Measurements from ENCODE around the gene NDUFS7. TPM values are rescaled to one million over a fixed set of nuclear protein-coding genes. Genes with fewer than 3 reads are reported as not detected.
"Not testable (repeated sequence)": the region's sequence is repeated elsewhere in the genome, so short reads cannot be mapped to it uniquely, and the experiment has no call there.

The NDUFS7 gene
- total RNA-seq, 1 donor from 2014 or later = 443 TPM

GRCh38 chr19:1408300-1409203 is 24.8 kb downstream of the NDUFS7 start:
- no peak for ATAC-seq
- intact Hi-C loops (cut with DNase I) = loop anchor here (5.0 kb wide), 1 partner anchor 131 kb away; the partner anchor contains the start of gene FAM174C
- DNase-seq (ENCODE audit: missing footprints) = peak; percentile 83

GRCh38 chr19:1409204-1410005 is 25.7 kb downstream of the NDUFS7 start:
- DNase-seq (ENCODE audit: missing footprints) = no peak
- intact Hi-C loops (cut with DNase I) = loop anchor here (5.0 kb wide), 2 partner anchors 38 to 132 kb away; partner anchors contain the start of gene FAM174C

GRCh38 chr19:1410136-1410786 is 26.6 kb downstream of the NDUFS7 start:
- ATAC-seq (no peak), DNase-seq (ENCODE audit: missing footprints) (no peak)
- intact Hi-C loops (cut with DNase I) = loop anchor here (5.0 kb wide), 1 partner anchor 37 kb away; no protein-coding TSS in a partner anchor

More at GRCh38 chr19:1409204-1410005, 25.7 kb downstream of the NDUFS7 start:
- no peak for ATAC-seq

- DNase-seq (ENCODE audit: missing footprints) (no peak), ATAC-seq (no peak)
- intact Hi-C loops (cut with DNase I) = loop anchor here (5.0 kb wide), 1 partner anchor 37 kb away; no protein-coding TSS in a partner anchor
Observed at GRCh38 chr19:1410789-1411188, 27.1 kb downstream of the NDUFS7 start.

GRCh38 chr19:1411255-1412191 is 27.8 kb downstream of the NDUFS7 start:
- DNase-seq (ENCODE audit: missing footprints) = no peak
- peak; percentile 43 for ATAC-seq
- intact Hi-C loops (cut with DNase I) = loop anchor here (5.0 kb wide), 1 partner anchor 36 kb away; no protein-coding TSS in a partner anchor

GRCh38 chr19:1412323-1412923 is 28.7 kb downstream of the NDUFS7 start:
- intact Hi-C loops (cut with DNase I) = loop anchor here (5.0 kb wide), 1 partner anchor 35 kb away; no protein-coding TSS in a partner anchor
- ATAC-seq = no peak
- no peak for DNase-seq (ENCODE audit: missing footprints)

GRCh38 chr19:1412995-1413800 is 29.5 kb downstream of the NDUFS7 start:
- intact Hi-C loops (cut with DNase I) = loop anchor here (5.0 kb wide), 1 partner anchor 34 kb away; no protein-coding TSS in a partner anchor
- ATAC-seq (no peak), DNase-seq (ENCODE audit: missing footprints) (no peak)

- no peak for DNase-seq (ENCODE audit: missing footprints)
- no peak for ATAC-seq
- intact Hi-C loops (cut with DNase I) = no loop called here
Observed at GRCh38 chr19:1416014-1416841, 32.5 kb downstream of the NDUFS7 start.

GRCh38 chr19:1417145-1417544 is 33.4 kb downstream of the NDUFS7 start:
- no peak for DNase-seq (ENCODE audit: missing footprints)
- intact Hi-C loops (cut with DNase I) = no loop called here
- no peak for ATAC-seq

GRCh38 chr19:1417681-1418495 is 34.2 kb downstream of the NDUFS7 start:
- ATAC-seq (no peak), DNase-seq (ENCODE audit: missing footprints) (no peak)
- intact Hi-C loops (cut with DNase I) = no loop called here

GRCh38 chr19:1418496-1418775 is 34.7 kb downstream of the NDUFS7 start:
- DNase-seq (ENCODE audit: missing footprints) (no peak), ATAC-seq (no peak)
- intact Hi-C loops (cut with DNase I) = no loop called here

GRCh38 chr19:1418951-1419738 is 35.4 kb downstream of the NDUFS7 start:
- intact Hi-C loops (cut with DNase I) = no loop called here
- DNase-seq (ENCODE audit: missing footprints) = no peak
- peak; percentile 39 for ATAC-seq

GRCh38 chr19:1420085-1420484 is 36.4 kb downstream of the NDUFS7 start:
- DNase-seq (ENCODE audit: missing footprints); ATAC-seq; intact Hi-C loops (cut with DNase I): not testable (repeated sequence)

GRCh38 chr19:1420590-1420989 is 36.9 kb downstream of the NDUFS7 start:
- ATAC-seq (no peak), DNase-seq (ENCODE audit: missing footprints) (no peak)
- intact Hi-C loops (cut with DNase I) = no loop called here

Measured in Right ventricle myocardium inferior (tissue), 1 donor.